IgD-negative memory B cell (primary cell): ENCODE results near the gene KRT82. TPM values are rescaled to one million over a fixed set of nuclear protein-coding genes. Genes with fewer than 3 reads are reported as not detected.

ENCODE experiments used
- H3K27ac Mint-ChIP-seq, 3 donors: one replicate each; pipeline ENCODE4 v1.8.0; 2020 to 2022; ENCODE audit warnings: mild to moderate bottlenecking in 3 of 3, mixed read lengths in 3 of 3, moderate library complexity in 1 of 3
- H3K27me3 Mint-ChIP-seq: one replicate; pipeline ENCODE4 v1.8.0; 2021; ENCODE audit warnings: mixed read lengths
- H3K36me3 Mint-ChIP-seq: one replicate; pipeline ENCODE4 v1.8.0; 2020; ENCODE audit warnings: mild to moderate bottlenecking, mixed read lengths
- H3K4me1 Mint-ChIP-seq, 3 donors: one replicate each; pipeline ENCODE4 v1.8.0; 2020 to 2022; ENCODE audit warnings: mixed read lengths in 3 of 3, mild to moderate bottlenecking in 1 of 3
- H3K4me3 Mint-ChIP-seq, 4 donors: one replicate each; pipeline ENCODE4 v1.8.0; 2020 to 2022; ENCODE audit warnings: mild to moderate bottlenecking in 4 of 4, mixed read lengths in 4 of 4, moderate library complexity in 3 of 4
- H3K9me3 Mint-ChIP-seq, 3 donors: one replicate each; pipeline ENCODE4 v1.8.0; 2020 to 2021; ENCODE audit warnings: mixed read lengths in 3 of 3, mild to moderate bottlenecking in 1 of 3
- polyA plus RNA-seq: library from polyadenylated mRNA; unstranded; fragments of 300-500 nt; fragmentation: Illumina TruSeq; gene quantifications from one replicate; pipeline ENCODE4 v1.2.3, GENCODE V29; 2021

KRT82 gene
- polyA plus RNA-seq, 1 donor from 2014 or later = not detected

DNA sequence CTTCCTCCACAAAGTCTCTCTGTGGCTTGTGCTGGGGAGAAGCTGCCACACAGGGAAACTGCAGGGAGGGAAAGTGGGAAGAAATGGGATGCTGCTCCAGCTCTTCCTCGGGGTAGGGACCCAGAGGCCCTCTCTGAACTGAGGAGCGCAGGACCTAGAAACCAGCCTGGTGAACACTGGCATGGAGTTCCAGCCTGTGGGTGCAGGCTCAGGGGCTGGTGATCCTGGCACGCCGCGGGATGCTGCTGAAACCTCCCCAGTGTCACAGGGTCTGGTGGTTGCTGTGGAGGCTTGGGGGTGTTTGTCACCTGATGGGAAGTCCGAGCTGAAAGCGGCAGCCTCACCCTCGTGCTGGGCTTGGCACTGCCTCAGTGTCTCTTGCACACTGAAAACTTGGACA lies 33.3 kb upstream of the KRT82 start:
- Mint-ChIP-seq H3K9me3 (no peaks in the 10 kb centered on the region), H3K27ac (no peak overlapping the region), H3K4me3 (no peak overlapping the region), H3K4me1 (no peaks in the 10 kb centered on the region), H3K27me3 (peaks cover 17% of the 10 kb centered on the region), H3K36me3 (no peaks in the 10 kb centered on the region)

DNA sequence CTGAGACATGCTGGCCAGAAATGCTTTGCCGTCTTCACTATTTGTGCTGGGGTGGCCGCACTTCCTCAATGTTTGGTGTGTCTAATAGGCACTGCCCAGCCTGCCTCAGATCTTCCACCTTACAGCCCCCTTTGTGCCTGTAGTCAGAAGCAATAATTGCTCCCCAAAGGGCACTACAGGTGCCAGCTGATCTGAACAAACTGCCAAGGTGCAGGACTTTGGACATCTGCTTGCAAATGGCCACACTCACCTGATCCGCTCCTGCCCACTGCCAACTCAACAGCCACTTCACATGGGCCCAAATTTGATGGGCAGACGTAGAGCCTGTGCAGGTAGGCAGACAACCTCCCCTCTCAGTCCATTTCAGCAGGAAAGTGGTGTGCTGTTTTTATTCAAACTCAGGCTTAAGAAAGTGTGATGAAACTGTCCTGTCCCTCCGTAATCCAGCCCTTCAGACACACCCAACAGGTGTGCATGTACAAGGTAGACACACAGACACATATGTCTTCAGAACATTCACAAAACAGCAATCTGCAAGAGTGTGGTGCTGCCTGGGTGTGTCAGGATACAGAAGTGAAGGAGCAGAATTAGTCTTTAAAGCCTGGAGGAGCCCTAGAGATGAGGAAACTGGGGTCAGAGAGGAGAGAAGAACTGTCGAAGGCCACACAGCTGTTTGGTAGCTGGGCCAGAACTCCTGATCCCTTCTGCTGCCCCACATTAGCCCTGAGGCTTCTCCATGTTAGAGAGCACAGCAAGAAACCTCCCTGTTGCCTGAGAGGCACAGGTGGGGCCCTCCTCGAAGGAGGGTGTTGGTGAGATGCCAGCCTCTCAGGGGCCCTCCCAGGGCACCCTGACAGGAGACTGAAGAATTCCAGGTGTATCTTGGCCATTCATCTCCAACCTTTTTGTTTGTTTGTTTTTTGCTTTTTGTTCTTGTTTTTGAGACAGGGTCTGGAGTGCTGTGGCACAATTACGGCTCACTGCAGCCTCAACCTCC lies 32.5 kb upstream of the KRT82 start:
- no peaks in the 10 kb centered on the region for H3K9me3 Mint-ChIP-seq
- H3K27ac Mint-ChIP-seq = no peak overlapping the region
- no peaks in the 10 kb centered on the region for H3K4me1 Mint-ChIP-seq
- H3K27me3 Mint-ChIP-seq = peaks cover 17% of the 10 kb centered on the region
- no peak overlapping the region for H3K4me3 Mint-ChIP-seq
- H3K36me3 Mint-ChIP-seq = no peaks in the 10 kb centered on the region

DNA sequence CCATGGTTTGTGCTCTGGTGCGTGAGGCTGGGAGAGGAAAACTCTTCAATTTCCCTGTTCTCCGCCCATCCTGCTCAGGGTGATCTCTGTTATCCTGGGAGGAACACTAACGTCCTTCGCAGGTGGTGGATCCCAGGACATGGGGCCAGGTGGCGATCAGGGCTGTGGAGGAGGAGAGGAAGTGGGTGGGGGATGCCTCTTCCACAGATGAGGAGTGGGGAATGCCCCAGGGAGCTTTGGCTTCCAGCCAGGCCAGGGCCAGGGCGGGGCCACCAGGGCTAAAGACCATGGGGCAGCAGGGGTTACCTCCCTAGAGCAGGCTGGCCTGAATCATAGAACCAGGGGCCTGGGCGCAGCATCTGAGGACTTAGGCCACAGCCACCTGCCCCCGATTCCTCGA lies 31.4 kb upstream of the KRT82 start:
- peaks cover 17% of the 10 kb centered on the region for H3K27me3 Mint-ChIP-seq
- no peaks in the 10 kb centered on the region for H3K9me3 Mint-ChIP-seq
- no peaks in the 10 kb centered on the region for H3K36me3 Mint-ChIP-seq
- no peak overlapping the region for H3K27ac Mint-ChIP-seq
- H3K4me3 Mint-ChIP-seq = no peak overlapping the region
- no peaks in the 10 kb centered on the region for H3K4me1 Mint-ChIP-seq

DNA sequence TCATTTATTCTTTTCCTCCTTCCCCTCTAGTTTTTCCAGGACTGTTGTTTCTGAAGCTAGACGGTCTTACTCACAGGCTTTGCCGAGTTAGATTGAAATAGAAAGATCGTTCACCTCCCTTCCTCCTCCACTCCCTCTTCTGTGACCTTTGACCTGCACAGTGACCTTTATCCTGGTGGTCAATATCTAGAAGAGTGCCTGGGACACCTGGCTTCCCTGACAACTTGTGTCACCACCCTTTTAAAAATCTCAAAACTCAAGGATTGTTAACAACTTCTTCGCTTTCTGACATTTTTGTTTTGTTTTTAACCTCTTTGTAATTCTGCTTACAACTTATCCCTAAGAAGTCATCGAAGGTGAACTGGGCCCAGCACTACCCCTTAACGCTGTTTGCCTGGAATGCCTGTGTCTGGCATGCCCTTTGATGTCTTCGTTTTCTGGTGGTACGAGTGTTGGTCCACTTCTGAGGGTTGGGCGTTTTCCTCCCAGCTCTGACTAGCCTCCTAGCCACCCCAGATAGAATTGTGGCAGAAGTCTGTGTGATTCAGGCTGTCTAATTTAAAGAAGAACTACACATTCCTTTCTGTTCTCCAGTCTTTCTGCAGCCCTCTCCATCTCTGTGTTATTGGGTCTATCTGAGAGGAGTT lies 30.8 kb upstream of the KRT82 start:
- H3K27ac Mint-ChIP-seq = peak overlapping the region in 1 of 3 donors; percentile 28
- no peaks in the 10 kb centered on the region for H3K9me3 Mint-ChIP-seq
- H3K27me3 Mint-ChIP-seq = peaks cover 15% of the 10 kb centered on the region
- H3K4me3 Mint-ChIP-seq = no peak overlapping the region
- no peaks in the 10 kb centered on the region for H3K36me3 Mint-ChIP-seq
- H3K4me1 Mint-ChIP-seq = no peaks in the 10 kb centered on the region

DNA sequence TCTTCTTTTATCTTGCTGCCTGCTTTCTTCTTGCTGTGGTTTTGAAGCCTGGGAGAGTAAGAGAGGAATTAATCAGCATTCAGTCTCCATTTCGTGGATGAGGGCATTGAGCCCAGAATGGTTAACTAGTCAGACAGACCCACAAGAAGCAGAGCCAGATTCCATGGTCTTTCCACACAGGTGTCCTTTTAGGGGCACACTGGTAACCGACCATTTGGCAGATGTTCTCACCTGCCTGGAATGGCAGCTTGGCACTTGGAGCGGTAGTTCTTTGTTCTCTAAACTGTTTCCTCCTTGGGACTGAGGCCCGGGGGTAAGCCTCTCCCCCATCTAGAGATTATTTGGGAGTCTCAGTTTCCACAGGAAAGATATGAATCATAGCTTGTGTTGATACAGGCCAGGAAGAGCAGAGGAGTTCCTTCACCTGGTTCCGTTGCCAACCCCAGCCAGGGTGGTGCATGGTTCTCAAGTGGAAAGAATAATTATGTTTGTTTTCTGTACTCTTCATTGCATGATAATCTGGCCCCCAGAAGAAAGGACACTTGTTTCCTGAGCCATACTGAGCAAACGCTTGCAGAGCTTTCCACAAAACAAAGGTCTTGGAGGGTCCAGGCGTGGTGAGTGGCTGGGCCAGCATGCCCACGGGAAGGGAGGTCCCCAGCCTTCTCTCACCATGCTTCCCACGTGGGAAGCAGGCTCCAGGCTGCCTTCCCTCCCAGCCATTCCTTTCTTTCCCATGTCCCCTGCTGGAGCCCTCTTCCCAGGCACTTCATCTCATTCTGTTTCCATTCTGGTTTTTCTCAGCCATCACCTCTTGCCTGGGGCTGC lies 30.1 kb upstream of the KRT82 start:
- Mint-ChIP-seq H3K27ac (peak overlapping the region in 1 of 3 donors; percentile 28), H3K4me1 (no peaks in the 10 kb centered on the region), H3K36me3 (no peaks in the 10 kb centered on the region), H3K9me3 (no peaks in the 10 kb centered on the region), H3K4me3 (no peak overlapping the region), H3K27me3 (peaks cover 11% of the 10 kb centered on the region)

DNA sequence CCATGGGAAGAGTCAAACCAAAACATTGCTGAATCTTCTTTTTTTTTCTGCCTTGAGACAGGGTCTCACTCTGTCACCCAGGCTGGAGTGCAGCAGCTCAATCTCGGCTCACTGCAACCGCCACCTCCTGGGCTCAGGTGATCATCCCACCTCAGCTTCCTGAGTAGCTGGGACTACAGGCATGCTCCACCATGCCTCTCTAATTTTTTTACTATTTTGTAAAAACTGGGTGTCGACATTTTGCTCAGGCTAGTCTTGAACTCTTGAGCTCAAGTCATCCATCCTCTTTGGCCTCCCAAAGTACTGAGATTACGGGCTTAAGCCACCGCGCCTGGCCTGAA lies 29.5 kb upstream of the KRT82 start:
- Mint-ChIP-seq H3K4me3 (no peak overlapping the region), H3K27me3 (peaks cover 8% of the 10 kb centered on the region), H3K27ac (no peak overlapping the region), H3K9me3 (no peaks in the 10 kb centered on the region), H3K4me1 (no peaks in the 10 kb centered on the region), H3K36me3 (no peaks in the 10 kb centered on the region)

DNA sequence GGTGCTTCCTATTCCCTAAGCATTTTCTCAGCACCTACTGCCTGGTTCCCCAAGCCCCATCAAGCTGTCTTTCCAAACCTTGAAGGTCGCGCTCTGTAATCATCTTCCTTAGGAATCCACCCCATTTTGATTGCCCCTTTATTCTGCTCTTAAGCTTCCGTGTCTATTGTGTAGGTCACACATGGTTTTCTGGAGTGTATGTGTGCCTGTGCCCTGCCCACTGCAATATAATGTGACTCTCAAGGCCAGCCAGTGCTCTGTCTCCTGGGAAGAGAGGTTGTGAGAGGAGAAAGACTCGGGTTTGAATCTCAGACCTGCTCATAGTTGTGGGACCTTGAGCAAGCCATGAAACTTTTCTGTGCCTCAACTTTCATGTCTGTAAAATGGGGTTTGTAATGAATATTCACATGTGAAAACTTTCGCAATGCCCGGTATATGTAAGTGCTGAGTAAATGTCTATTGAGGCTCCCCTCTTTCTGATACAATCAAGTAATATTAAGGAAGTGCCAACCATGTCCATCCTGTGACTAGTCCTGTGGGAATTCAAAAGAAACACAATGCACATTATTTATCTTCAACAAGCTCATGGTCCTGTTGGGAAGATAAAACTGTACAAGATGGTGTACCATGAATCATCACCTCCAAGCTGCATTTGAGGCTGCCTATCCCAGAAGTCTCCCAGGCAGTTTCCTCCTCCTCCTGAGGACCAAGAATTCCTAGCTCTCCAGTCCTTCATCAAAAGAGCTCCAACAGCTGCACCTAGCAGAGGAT lies 28.8 kb upstream of the KRT82 start:
- no peaks in the 10 kb centered on the region for H3K9me3 Mint-ChIP-seq
- peaks cover 12% of the 10 kb centered on the region for H3K27me3 Mint-ChIP-seq
- no peaks in the 10 kb centered on the region for H3K36me3 Mint-ChIP-seq
- H3K4me1 Mint-ChIP-seq = no peaks in the 10 kb centered on the region
- no peak overlapping the region for H3K27ac Mint-ChIP-seq
- H3K4me3 Mint-ChIP-seq = no peak overlapping the region

DNA sequence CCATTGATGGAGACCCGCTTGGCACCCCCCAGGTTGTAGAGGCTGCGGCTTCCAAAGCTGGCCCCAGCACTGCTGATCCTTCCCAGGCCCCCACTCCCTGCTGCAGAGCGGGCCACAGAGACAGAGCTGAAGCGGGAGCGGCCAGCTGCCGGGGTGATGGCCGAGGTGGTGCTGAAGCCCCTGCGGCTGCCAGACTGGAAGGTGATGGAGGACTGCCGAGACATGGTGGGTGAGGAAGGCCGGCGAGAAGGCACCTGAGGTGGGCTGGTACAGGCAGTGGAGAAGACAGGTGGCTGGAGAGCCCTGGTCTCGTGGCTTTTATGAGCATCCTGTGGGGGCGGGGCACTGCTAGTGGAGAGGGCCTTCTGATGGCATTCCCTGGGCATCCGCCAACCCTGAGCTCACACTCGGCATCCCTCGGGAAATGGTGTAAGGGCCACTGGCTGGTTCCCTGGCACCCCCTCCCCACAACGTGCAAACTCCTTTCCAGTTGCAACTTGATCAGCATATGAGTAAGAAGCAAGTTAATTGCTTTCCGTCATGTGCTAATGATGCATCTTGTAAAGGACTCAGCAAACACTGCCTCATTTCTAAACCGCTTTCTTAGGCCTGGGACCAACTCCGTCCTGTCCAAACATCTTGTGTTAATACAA lies 28.1 kb upstream of the KRT82 start, which contains the start of gene KRT75:
KRT75 (minus strand) TSS at position 291 of the 653 bp plus-strand sequence; CDS start at position 224, 67 bp downstream.
- H3K4me1 Mint-ChIP-seq = no peaks in the 10 kb centered on the region
- H3K9me3 Mint-ChIP-seq = no peaks in the 10 kb centered on the region
- no peaks in the 10 kb centered on the region for H3K36me3 Mint-ChIP-seq
- H3K27ac Mint-ChIP-seq = no peak within 1 kb of the TSS
- no peak within 1 kb of the TSS for H3K4me3 Mint-ChIP-seq
- H3K27me3 Mint-ChIP-seq = peaks cover 14% of the 10 kb centered on the region

DNA sequence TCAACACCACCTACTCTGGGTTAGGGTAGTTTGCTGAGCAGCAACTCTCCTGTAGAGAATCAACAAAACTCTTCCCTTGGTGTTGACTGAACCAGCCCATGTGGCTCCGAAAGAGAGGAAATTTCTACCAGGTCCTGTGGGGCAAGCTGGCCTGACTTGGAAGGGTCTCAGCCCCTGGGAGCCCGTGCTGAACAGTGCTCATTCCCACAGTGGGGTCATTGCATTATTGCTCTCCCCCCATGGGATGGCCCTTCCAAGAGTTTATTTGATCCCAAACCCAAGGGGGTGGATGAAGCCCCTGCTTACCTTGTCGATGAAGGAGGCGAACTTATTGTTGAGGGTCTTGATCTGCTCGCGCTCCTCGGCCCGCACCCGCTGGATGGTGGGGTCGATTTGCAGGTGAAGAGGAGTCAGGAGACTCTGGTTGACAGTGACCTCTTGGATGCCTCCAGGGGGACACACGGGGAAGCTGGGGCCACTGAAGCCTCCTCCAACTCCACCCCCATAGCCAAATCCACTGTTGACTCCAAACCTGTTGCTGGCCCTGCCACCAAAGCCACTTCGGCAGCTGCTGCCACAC lies 27.5 kb upstream of the KRT82 start:
- H3K27me3 Mint-ChIP-seq = peaks cover 18% of the 10 kb centered on the region

DNA sequence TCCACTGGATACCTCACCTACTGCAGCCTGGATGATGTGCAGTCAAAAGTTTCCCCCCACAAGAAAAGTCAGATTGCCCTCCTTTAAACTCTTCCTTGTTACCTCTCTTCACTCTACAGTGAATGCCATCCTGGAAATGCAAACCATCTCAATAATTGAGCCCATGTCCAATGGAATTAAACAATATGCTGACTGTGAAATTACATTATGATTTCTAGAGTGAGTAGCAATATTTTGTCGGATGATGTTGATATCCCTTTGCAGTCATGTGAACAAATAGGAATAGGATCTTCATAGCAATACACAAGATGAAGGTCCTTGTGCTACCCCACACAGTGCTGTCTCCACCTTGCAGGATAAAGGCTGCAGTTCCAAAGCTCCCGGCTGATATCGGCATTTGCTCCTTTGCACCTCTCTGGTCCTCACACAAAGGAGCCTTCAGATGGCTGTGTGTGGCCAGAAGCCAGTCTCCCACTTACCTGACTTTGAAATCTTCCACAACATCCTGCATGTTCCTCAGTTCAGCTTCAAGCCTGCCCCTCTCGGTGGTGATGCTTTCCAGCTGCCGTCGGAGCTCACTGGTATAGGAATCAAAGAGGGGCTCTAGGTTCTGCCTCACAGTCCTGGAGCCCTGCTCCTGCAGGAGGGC lies 26.5 kb upstream of the KRT82 start:
- Mint-ChIP-seq H3K27ac (no peak overlapping the region), H3K9me3 (no peaks in the 10 kb centered on the region), H3K36me3 (no peaks in the 10 kb centered on the region), H3K4me1 (no peaks in the 10 kb centered on the region), H3K27me3 (peaks cover 18% of the 10 kb centered on the region), H3K4me3 (no peak overlapping the region)

More for the DNA sequence above, 27.5 kb upstream of the KRT82 start:
- Mint-ChIP-seq H3K9me3 (no peaks in the 10 kb centered on the region), H3K4me1 (no peaks in the 10 kb centered on the region), H3K27ac (no peak overlapping the region), H3K4me3 (no peak overlapping the region), H3K36me3 (no peaks in the 10 kb centered on the region)

DNA sequence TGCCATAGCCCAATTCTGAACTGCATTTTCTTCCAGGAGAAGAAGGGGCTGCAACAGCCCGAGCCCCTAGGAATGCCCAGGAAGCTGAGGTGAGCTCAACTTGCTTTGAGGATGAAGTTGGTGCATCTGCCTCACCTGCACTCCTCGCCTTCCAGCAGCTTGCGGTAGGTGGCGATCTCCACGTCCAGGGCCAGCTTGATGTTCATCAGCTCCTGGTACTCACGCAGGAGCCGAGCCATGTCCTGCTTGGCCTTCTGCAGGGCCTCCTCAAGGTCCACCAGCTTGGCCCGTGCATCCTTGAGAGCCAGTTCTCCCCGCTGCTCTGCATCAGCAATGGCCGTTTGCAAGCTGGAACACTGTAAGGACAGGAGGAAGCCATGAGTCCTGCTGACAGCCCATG lies 22.0 kb upstream of the KRT82 start:
- H3K27me3 Mint-ChIP-seq = peaks cover 24% of the 10 kb centered on the region
- H3K4me1 Mint-ChIP-seq = no peaks in the 10 kb centered on the region
- no peak overlapping the region for H3K4me3 Mint-ChIP-seq

DNA sequence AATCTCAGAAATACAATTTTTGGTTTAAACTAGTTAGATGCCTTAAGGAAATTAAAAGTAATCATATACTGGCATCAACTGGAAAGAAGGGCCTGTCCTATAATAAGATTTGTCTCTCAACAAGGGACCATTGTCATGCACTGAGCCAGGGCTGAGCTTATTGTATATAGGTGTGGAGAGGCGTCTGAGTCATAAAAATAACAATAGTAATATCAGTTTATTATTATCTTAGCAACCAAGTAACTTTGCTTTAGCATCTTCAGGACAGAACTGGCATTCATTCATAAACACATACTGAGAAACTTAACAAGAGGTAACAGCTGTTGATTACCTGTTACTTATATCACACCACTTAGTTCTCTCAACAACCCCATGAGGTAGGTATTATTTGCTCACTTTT lies 20.9 kb upstream of the KRT82 start:
- H3K36me3 Mint-ChIP-seq = peaks cover 1% of the 10 kb centered on the region
- H3K9me3 Mint-ChIP-seq = no peaks in the 10 kb centered on the region
- peaks cover 24% of the 10 kb centered on the region for H3K27me3 Mint-ChIP-seq
- no peak overlapping the region for H3K4me3 Mint-ChIP-seq
- H3K27ac Mint-ChIP-seq = no peak overlapping the region
- H3K4me1 Mint-ChIP-seq = no peaks in the 10 kb centered on the region

More for the DNA sequence above, 22.0 kb upstream of the KRT82 start:
- Mint-ChIP-seq H3K27ac (no peak overlapping the region), H3K9me3 (no peaks in the 10 kb centered on the region), H3K36me3 (peaks cover 1% of the 10 kb centered on the region)

DNA sequence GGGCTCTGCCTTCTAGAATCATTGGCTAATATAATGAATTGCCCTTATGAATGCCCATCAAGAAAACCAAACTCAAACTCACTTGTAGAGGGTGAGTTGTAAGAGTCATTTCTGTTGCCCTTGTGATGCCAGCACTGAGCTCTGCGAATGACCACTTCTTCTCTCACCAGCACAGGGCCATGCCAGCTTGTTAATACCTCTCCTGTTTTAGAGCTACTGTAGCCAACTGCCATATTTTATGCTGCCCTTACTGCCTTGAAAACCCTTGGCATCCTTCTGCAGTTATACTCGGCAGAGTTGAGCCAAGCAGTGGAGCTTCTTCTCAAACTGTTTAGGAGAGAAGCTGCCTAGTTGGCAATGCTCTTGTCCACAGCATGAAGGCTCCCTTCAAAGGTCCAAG lies 19.9 kb upstream of the KRT82 start:
- no peaks in the 10 kb centered on the region for H3K4me1 Mint-ChIP-seq
- peaks cover 1% of the 10 kb centered on the region for H3K36me3 Mint-ChIP-seq
- no peaks in the 10 kb centered on the region for H3K9me3 Mint-ChIP-seq
- H3K27ac Mint-ChIP-seq = no peak overlapping the region
- no peak overlapping the region for H3K4me3 Mint-ChIP-seq
- peaks cover 24% of the 10 kb centered on the region for H3K27me3 Mint-ChIP-seq
